ENCODE data around the gene DYSF.
"Not testable (repeated sequence)": the region's sequence is repeated elsewhere in the genome, so short reads cannot be mapped to it uniquely, and the experiment has no call there.

DYSF gene

DNA sequence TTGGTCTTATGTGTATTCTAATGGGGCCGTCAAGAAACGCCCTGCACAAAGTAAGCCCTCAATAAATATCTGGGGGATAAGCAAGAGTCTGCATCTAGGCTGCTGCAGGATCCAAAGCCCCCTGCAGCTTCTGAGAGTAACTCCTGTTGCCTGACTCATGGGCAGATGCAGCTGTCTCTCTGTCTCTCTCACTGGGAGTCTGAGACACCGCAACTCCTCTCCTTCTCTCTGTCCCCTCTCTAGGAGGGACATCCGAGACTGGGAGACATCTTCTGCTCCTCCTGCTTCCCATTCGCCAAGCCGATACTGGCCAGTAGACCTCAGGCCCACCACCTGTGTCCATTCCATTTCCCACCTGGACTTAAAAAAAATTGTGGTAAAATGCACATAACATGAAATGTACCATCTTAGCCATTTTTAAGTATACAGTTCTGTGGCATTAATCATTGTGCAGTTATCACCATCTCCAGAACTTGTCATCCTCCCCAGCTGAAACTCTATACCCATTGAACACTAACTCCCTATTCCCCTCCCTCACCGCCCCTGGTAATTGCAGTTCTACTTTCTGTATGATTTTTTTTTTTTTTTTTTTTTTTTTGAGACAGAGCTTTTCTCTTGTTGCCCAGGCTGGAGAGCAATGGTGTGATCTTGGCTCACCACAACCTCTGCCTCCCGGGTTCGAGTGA lies 20.1 kb downstream of the DYSF start:
- DNase-seq = no peak

DNA sequence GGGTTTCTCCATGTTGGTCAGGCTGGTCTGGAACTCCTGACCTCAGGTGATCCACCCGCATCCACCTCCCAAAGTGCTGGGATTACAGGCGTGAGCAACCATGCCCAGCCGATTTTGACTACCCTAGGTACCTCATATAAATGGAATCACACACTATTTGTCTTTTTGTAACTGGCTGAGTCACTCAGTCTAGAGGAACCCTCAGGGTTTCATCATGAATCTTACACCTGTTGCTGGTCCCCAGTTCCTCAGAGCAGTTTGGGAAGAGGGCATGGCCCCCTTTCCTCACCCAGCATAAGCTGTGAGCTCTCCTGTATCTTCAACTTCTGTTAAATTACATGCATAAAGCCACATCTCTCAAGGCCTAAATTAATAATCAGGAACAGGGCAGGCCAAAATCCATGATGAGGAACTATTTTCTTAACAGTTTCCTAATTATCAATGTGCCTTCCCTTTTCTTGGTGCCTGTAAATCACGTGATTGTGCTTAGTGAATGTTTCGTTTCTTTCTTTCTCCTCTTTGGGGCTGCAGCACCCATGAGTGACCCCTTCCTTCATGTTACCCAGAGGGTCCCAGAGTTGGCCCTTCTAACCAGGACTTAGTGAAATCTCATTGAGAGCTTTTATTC lies 20.9 kb downstream of the DYSF start:
- no peak for DNase-seq

DNA sequence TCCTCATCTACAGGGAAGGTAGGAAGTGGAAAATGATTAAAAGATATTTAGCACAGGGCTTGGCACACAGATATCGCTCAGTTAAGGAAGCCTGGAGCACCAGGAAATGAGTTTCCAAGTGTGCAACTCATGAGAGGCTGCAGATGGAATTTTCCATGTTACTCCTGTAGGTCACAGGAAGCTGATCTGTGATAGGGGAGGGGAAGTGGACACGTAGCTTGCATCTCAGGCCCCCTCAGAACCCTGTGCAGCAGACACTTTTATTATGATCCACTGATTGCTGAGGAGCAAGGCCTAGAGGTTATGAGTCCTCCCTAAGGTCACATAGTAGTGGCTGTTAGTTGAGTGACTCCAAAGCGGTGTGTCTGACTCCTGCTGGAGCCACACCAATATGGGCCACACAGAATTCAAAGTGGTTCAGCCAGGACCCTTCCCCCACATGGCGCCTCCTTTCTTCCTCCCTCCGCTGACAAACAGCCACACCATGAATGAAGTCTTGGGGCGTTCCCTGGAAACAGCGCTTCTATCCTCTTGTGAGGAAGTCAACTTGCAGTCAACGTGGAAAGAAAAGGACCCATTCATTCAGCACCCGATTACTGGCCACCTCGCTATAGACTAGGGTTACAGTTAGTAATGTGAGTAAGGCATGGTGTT lies 21.5 kb downstream of the DYSF start:
- DNase-seq = no peak

DNA sequence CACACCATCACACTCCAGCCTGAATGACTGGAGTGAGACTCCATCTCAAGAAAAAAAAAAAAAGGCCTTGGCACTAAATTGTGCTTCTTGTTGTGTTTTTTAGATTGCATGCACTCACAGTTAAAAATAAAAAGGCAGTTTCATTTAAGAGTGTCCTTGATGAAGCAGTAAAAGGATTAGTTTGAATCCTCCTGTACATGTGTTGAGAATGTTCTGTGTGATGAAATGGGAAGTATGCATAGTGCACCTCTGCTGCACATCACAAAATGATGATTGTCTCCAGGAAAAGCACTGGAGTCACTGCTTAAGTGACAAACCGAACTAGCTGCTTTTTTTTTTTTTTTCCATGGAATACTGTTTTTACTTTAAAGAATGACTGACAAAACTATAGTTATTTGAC lies 23.1 kb downstream of the DYSF start:
- DNase-seq = no peak

DNA sequence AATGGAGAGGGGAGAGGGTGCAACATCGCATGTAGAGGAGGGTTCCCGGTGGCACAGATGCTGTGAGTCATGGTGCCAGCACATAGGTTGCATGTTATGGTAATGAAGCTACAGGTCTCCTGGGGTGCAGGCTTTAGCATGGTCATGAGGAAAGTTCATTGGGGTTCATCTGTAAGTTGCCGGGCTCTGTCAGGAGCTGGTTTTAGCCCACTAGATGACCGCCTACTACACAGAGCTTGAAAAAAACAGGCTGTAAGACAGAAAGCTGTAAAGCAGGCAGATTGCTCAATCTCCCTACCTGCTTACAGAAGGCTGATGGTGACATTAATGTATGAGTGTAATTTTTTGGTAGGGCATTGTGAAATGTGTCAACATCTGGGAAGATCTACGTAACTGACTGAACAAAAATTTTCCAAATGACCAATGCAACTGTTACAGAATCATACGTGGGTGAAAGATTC lies 23.9 kb downstream of the DYSF start:
- DNase-seq = no peak

DNA sequence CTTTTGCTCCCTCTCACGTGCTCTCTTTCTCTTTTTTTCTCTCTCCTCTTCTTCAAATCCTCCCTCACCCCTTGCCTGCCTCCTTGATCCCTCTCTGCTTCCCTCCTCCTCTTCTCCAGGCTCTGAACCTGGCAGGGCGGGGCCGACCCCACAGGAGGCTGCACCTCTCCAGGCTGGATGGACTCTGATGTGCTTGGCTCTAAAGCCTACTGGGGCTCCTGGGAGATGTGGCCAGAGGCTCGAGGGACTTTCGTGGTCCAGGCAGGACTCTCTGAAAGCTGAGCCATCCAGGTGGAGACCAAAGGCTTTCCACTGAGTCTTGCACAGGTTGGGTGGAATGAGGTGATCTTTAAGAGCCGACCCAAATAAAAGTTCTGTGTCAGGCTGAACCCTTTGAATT lies 25.4 kb downstream of the DYSF start:
- no peak for DNase-seq

DNA sequence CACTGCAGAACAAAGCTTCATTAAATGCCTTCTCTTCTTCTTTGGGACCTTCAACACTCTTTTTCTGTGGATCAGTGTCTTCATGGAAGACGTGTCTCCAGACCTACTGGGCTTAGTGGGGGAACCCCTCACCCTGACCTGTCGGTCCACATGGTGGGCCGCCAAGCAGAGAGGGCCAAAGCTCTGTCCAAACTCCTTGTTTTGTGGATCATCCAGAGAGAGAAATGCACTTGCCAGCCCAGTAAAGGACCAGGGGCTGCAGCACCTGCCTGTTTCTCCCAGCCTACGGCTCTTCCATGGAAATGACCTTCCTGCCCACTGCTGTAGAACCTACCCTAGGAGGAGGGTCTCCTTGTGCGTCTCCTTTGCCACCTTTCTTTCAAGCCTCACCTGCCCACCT lies 25.9 kb downstream of the DYSF start:
- no peak for DNase-seq

DNA sequence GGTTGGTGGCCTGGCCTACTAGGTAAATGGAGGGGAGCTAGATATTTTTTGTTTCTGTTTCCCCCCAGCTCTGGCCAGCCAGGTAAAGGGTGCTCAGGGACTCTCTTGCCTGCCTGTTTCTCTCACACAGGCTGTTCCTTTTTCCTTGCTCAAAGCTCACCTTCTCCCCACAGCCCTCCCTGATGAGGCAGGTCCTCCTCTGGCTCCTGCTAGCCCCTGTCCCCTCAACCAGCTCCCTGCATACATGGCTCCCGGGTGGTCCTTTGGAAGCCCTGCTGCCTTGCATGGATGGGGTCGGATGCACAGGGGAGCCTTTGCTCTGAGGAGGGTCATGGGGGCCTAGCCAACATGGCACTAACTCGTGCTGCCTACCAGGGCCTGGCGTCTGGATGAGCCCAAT lies 27.8 kb downstream of the DYSF start:
- no peak for DNase-seq

DNA sequence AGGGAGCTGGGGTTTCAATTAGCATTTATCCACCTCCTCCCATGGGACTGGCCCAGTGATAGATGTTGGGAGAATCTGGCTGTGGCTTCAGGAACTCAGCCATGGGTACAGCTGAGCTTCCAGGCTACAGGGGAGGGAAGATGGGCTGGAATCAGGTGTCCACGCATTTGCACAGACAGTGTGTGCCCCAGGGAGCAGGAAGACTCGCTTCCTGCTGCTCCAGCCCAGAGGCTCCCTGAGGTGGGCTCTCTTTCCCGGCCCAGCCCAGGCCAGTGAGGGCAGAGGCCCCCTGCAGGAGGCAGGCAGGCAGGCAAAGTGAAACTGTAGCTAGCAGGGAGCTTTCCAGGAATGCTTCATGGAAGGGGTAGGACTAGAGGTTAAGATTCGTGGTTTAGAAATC lies 28.7 kb downstream of the DYSF start:
- DNase-seq = no peak

DNA sequence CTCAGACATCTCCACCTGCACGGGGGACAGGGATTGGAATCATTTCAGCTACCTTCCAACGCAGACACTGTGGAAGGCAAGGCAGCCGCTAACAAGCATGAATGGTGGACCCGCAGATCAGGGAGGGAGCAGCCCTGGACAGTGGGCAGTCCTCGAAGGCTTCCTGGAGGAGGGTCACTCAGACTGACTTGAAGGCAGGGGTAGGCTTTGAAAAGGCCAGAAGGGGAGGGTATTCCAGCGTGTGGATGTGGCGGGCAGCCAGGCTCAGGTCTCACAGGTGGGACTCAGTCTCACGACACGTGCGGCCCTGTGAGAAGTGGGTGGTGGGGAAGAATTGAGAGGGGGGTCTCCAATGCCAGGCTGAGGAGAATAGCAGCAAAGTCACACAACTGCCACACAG lies 29.9 kb downstream of the DYSF start:
- no peak for DNase-seq

DNA sequence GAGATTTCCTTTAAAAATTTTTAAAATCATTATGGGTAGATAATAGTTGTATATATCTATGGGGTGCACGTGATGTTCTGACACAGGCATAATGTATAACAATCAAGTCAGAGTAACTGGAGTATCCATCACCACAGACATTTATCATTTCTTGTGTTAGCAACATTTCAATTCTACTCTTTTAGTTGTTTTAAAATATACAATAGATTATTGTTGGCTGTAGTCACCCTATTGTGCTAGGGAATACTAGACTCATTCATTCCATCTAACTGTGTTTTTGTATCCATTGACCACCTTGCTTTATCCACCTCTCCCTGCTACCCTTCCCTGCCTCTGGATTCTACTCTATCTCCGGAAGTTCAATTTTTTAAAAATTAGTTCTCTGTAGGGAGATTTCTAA lies 31.0 kb downstream of the DYSF start:
- DNase-seq = no peak

DNA sequence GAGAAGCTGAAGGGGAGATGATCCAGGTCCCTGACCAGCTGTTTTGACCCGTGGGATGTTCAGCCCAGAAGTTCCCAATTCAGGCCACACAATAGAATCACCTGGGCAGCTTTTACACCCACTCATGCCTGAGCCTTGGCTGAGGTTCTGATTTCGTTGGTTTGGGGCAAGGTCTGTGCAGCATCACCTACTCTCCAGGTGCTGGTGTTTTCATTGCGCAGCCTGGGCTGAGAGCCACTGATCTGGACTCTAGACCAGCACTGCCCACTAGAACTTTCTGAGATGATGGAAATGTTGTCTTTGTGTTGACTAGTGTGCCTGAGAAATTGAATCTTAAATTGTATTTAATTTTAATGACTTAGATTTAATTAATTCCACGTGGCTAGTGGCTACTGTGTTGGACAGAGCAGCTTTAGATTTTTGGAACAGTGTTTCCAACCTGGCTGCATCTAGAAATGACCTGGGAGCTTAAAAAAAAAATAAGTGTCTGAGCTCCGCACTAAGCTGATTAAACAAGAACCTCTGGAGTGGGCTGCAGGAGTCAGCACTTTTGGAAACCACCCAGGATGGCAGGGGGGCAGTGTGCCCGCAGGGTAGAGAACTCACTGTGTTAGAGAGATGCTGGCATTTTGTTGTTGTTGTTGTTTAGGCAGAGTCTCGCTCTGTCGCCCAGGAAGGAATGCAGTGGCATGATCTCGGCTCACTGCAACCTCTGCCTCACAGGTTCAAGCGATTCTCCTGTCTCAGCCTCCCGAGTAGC lies 33.7 kb downstream of the DYSF start:
- no peak for DNase-seq

DNA sequence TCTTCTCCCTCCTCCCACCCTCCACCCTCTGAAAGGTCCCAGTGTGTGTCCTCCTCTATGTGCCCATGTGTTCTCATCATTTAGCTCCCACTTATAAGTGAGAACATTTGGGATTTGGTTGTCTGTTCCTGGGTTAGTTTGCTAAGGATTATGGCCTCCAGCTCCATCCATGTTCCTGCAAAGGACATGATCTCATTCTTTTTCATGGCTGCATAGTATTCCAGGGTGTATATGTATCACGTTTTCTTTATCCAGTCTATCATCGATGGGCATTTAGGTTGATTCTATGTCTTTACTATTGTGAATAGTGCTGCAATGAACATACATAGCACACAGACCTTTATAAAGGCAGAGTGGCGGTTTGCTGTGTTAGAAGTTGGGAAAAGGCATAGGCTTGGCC lies 38.2 kb downstream of the DYSF start:
- not testable (repeated sequence) for DNase-seq

DNA sequence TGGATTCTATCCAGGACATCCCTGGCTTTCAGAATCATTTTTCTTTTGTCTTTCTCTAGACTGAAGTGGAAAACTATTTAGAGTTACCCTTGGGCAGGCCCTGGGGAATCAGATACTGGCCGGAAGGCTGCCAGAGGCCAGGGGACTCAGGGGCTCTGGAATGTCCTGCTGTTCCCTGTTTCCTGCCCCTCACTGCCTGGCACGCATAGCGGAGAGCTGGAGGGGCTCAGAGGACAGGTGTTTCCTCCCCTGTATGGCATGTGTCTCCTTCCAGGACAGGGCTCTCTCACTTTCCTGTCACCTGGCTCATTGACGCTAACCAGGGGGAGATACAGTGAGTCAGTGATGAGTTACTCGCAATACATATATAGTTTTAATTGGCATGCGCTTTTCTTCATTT lies 38.8 kb downstream of the DYSF start:
- DNase-seq = no peak

DNA sequence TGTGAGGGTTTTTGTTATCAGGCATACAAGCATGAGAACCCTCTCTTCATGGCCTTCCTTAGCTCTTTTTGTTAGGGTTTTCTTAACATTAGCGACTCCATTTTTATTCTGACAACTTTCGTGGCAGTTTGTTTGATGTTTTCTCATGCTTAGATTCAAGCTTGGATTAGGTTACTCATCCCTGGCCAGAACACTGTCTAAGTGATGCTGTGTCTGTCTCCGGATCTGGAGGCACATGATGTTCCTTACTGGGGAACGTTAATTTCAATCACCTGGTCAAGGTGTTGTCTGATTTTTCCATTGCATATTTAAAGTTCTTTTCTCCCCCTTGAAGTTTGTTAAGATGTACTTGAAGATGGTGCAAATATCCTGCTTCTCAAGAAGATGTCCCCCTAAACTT lies 40.7 kb downstream of the DYSF start:
- no peak for DNase-seq

DNA sequence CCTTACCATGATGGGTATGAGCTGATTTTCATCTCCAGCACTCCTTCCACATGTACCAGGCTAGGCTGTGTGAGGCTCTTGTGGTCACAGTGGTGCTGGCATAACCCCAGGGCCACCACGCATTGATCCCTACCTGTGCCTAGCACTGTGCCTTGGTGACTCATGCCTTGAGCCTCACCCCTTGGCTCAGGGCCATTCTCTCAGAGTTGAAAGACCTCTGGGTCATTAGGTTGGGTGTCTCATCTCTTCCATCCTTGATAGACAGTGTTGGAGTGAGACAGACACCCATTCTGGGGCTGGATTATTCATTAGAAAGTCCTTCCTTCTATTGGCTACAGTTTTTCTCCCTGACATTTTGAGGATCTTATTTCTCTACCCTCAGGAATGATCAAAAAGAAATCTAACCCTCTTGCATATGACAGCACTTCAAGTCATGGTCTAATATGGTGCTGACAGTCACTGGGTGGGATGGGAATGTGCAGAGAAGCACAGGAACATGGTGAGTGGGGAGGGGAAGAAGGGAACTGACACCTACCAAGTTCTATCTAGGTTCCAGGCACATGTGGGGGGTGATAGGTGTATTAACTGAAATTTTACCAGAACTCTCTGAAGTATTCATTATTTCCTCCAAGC lies 41.3 kb downstream of the DYSF start:
- DNase-seq = no peak

DNA sequence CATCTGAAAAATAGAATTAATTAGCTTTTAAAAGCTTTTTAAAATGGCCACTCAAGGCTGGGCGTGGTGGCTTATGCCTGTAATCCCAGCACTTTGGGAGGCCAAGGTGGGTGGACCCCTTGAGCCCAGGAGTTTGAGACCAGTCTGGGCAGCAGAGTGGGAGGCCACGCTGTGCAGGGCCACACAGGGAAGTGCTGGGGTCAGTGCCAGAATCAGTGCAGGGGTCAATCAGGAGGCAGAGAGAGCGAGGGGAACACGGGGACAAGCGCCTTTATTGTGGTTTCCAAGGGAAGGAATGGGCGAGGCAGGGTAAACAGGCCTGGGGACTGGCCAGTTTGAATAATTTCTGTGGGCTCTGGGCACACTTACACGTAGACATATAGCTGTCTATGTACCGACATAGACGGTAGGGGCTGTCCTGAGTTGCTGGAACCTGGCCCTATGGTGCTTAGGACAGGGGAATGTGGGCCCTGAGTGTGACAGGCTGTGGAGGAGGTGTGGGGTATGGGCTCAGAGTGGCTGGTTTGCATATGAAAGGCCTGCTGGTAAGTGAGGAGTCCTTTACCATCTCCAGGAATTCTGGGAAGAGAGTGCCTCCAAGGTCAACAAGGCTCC lies 42.9 kb downstream of the DYSF start:
- DNase-seq = no peak

DNA sequence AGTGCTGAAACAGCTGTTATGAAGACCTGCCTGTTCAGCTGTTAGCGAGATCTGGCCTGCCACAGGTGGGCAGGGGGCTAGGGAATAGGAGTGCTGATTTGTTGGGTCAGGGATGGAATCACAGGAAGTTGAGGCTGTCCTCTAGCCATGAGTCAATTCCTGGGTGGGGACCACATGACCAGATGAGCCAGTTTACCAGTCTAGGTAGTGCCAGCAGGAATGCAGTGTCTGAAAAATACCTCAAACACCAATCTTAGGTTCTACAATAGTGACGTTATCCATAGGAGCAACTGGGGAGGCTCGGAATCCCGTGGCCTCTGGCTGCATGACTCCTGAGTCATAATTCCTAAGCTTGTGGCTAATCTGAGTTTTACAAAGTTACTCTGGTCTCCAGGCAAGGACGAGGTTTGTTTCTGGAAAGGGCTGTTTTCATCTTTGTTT lies 44.9 kb downstream of the DYSF start:
- no peak for DNase-seq

DNA sequence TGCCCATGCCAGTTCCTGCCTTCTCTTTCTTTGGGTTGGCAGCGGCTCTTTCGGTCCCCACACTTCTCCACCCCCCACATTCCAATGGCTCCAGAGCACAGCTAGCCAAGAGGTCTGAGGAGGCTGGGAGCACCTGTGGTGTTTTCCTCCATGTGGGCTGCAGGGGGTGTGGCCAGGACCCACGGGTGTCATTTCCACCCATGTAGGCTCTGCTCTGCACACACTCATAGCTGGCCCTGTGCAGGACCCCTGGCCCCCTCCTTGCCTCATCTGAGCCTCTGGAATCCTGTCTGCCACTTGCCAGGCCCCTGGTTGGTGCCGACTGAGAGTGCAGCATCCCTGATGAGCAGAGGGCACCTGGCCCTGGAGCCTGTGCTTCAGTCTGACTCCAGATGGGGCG lies 46.3 kb downstream of the DYSF start:
- no peak for DNase-seq

DNA sequence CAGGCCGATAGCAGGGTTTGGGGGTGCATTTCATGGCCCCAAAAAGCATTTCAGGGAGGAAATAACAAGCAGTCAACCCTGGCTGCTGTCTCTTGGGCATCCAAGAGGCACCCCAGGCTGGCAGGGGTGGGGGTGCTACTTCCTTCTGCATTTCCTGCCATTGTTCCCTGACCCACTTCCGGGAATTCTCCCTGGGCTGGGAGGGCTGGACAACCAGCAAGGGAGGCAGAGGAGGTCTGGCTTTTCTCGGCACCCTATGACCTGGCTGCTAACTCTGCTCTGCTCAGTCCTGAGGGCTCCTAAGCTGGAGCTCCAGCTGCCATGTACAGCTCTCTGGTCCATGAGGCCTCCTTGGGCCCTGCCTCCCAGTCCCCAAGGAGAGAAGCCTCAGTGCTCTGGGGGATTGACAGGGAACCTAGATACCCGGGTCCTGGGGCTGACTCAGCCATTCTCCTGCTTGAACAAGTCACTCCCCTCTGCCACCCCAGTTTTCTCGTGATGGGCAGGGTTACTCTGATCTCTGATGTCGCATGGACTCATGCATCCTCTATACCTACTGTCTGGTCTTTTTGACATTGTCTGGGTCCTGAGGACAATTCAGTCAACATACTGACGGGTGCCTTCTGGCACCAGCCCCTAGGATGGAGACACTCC lies 47.2 kb downstream of the DYSF start:
- no peak for DNase-seq

DNA sequence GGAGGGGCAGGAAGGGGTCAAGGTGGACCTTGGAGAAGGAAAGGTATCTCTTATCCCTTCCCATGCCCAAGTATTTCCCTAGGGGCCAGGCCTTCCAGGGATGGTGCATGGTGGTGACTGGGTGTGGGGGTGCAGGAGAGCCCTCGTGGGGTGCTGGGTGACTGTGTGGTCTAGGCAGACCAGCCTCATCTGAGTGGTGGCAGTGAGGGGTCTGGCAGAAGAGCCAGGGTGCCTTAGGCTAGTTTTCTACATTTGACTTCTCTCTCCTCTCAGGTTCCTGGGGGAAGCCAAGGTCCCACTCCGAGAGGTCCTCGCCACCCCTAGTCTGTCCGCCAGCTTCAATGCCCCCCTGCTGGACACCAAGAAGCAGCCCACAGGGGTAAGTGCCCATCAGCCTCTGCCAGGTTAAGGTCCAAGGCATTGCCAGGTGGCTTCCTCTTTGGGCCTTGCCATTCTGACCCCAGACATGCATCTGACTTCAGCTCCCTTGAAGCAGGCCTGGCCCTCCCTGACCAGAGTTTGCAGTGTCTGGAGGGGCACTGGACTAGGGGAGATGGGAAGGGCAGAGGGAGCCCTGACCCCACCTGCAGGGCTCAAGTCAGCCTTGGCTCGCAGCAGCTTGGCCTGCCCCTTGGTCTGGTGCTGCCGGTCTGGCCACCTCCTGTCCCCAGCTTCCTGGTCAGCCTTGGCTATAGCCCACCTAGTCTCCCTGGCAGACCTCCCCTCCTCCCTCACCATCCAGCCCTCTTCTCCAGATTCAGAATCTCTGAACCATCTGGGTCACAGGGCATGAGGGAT lies 49.8 kb downstream of the DYSF start:
- no peak for DNase-seq

Data from stimulated activated CD8-positive, alpha-beta memory T cell treated with anti-CD3 and anti-CD28 coated beads, Interleukin-4, amount 100 ng/mL, for 48 hours (primary cell).